Upper lobe of left lung (tissue), 4 donors: Measurements from ENCODE around the gene CCDC51.

Experiments
- POLR2A ChIP-seq, 4 donors: fragments of 450-650 bp; IDR thresholded peaks; one replicate each; pipeline ENCODE4 v1.5.1; 2016 to 2017; ENCODE audit warnings: antibody characterized with exemption in 4 of 4, mild to moderate bottlenecking in 2 of 4
- POLR2AphosphoS5 ChIP-seq, 2 donors: sonication (generic); formaldehyde crosslinking; IDR thresholded peaks; one replicate each; pipeline ENCODE4 v1.5.1; 2017; ENCODE audit warnings: antibody characterized with exemption in 2 of 2
- TF ChIP-seq, protein P1 (sequence below), 6 experiments: fragments of 450-650 bp in 4 of 6; fragments of 200-600 bp in 2 of 6; sonication (generic) in 2 of 6; IDR thresholded peaks; one replicate each; pipeline ENCODE4 v1.5.1; 2016 to 2019; ENCODE audit warnings: antibody characterized with exemption in 6 of 6

- TF ChIP-seq, protein P1, sequence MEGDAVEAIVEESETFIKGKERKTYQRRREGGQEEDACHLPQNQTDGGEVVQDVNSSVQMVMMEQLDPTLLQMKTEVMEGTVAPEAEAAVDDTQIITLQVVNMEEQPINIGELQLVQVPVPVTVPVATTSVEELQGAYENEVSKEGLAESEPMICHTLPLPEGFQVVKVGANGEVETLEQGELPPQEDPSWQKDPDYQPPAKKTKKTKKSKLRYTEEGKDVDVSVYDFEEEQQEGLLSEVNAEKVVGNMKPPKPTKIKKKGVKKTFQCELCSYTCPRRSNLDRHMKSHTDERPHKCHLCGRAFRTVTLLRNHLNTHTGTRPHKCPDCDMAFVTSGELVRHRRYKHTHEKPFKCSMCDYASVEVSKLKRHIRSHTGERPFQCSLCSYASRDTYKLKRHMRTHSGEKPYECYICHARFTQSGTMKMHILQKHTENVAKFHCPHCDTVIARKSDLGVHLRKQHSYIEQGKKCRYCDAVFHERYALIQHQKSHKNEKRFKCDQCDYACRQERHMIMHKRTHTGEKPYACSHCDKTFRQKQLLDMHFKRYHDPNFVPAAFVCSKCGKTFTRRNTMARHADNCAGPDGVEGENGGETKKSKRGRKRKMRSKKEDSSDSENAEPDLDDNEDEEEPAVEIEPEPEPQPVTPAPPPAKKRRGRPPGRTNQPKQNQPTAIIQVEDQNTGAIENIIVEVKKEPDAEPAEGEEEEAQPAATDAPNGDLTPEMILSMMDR (IDR thresholded peaks at IDR 0.05), result no peak
- TF ChIP-seq POLR2A (IDR thresholded peaks at IDR 0.05) (no peak), POLR2AphosphoS5 (IDR thresholded peaks at IDR 0.05) (no peak)
Observed at GRCh38 chr3:48423241-48423882, 16.6 kb downstream of the CCDC51 start.
